ENCODE measurements around the gene ZNF526. TPM values are rescaled to one million over a fixed set of nuclear protein-coding genes. Genes with fewer than 3 reads are reported as not detected.

ZNF526 gene
- total RNA-seq, 1 experiment from 2014 or later = 13.1 TPM

GRCh38 chr19:42197375-42197817, 22.7 kb upstream of the ZNF526 start:
- TF ChIP-seq SP1 (IDR thresholded peaks at IDR 0.05; ENCODE audit: low read depth) (no peak), YY1 (IDR thresholded peaks at IDR 0.05; ENCODE audit: extremely low read depth, insufficient replicate concordance, low read depth, low read length) (no peak), ZNF274 (IDR thresholded peaks at IDR 0.05; ENCODE audit: low read depth, low read length) (no peak)
- DNase-seq (ENCODE audit: low read depth, low spot score) (no peak), ATAC-seq (no peak)
- Histone ChIP-seq H3K79me2 (ENCODE audit: insufficient read depth, low read length) (peaks cover 32% of the 10 kb centered on the region; the same call in 1 of the 2 replicates), H3K9me3 (ENCODE audit: control insufficient read depth in 1 of 2, insufficient read depth in 1 of 2, low read depth in 1 of 2, low read length in 2 of 2) (no peaks in the 10 kb centered on the region; a peak in 1 of 4 replicates), H4K20me1 (ENCODE audit: insufficient read depth) (0 out of 2 replicates have a peak, but pooled peaks cover 6% of the 10 kb centered on the region), H3K4me1 (ENCODE audit: control insufficient read depth in 1 of 2, insufficient read depth in 2 of 2, low read length in 2 of 2) (peaks cover 2 to 48% of the 10 kb centered on the region in 2 experiments; a peak in 3 of 4 replicates), H3K27me3 (ENCODE audit: insufficient read depth, low read length) (no peaks in the 10 kb centered on the region), H2AFZ (ENCODE audit: low read depth, low read length, poor library complexity, severe bottlenecking) (no peak overlapping the region), H3K9ac (ENCODE audit: low read length) (no peak overlapping the region), H3K9me2 (ENCODE audit: insufficient read depth) (no peaks in the 10 kb centered on the region), H3K4me2 (ENCODE audit: low read length) (peak overlapping the region; percentile 23; the same call in 1 of the 2 replicates), H3K36me3 (ENCODE audit: control insufficient read depth in 1 of 2, insufficient read depth in 2 of 2, low read length in 2 of 2) (peaks cover 6 to 30% of the 10 kb centered on the region in 2 experiments; a peak in 3 of 4 replicates), H3K4me3 (replicated peaks in 1 of 2; ENCODE audit: low read depth in 1 of 2, low read length in 2 of 2) (no peak overlapping the region), H3K27ac (ENCODE audit: low read depth, low read length) (no peak overlapping the region)
- no TSS peak for BruUV-seq (replicated peaks)
- ChIA-PET POLR2A (no interaction called here), CTCF (no interaction called here), RAD21 (ENCODE audit: low non-redundant PET in 1 of 2, low total read pairs in 2 of 2, uncharacterized antibody in 2 of 2, unreplicated experiment in 2 of 2) (no interaction called here)
- intact Hi-C loops (cut with micrococcal nuclease) = no loop called here

GRCh38 chr19:42198676-42199439, 21.3 kb upstream of the ZNF526 start:
- intact Hi-C loops (cut with micrococcal nuclease) = no loop called here
- H2AFZ ChIP-seq (ENCODE audit: low read depth, low read length, poor library complexity, severe bottlenecking) = no peak overlapping the region
- ChIA-PET CTCF (no interaction called here), RAD21 (ENCODE audit: low non-redundant PET in 1 of 2, low total read pairs in 2 of 2, uncharacterized antibody in 2 of 2, unreplicated experiment in 2 of 2) (no interaction called here), POLR2A (no interaction called here)
- no peak for ATAC-seq
- H3K36me3 ChIP-seq (ENCODE audit: control insufficient read depth in 1 of 2, insufficient read depth in 2 of 2, low read length in 2 of 2) = peaks cover 16 to 41% of the 10 kb centered on the region in 2 experiments; a peak in 3 of 4 replicates
- no peak overlapping the region for H3K4me3 ChIP-seq (replicated peaks in 1 of 2; ENCODE audit: low read depth in 1 of 2, low read length in 2 of 2)
- no TSS peak for BruUV-seq (replicated peaks)
- no peak overlapping the region for H3K4me2 ChIP-seq (ENCODE audit: low read length)
- peaks cover 46% of the 10 kb centered on the region for H3K79me2 ChIP-seq (ENCODE audit: insufficient read depth, low read length)
- no peaks in the 10 kb centered on the region for H3K9me2 ChIP-seq (ENCODE audit: insufficient read depth)
- no peaks in the 10 kb centered on the region for H3K27me3 ChIP-seq (ENCODE audit: insufficient read depth, low read length)
- DNase-seq (ENCODE audit: low read depth, low spot score) = no peak
- H3K4me1 ChIP-seq (ENCODE audit: control insufficient read depth in 1 of 2, insufficient read depth in 2 of 2, low read length in 2 of 2) = peaks cover 0 to 35% of the 10 kb centered on the region in 2 experiments; a peak in 2 of 4 replicates
- no peaks in the 10 kb centered on the region for H3K9me3 ChIP-seq (ENCODE audit: control insufficient read depth in 1 of 2, insufficient read depth in 1 of 2, low read depth in 1 of 2, low read length in 2 of 2)
- 0 out of 2 replicates have a peak, but pooled peaks cover 6% of the 10 kb centered on the region for H4K20me1 ChIP-seq (ENCODE audit: insufficient read depth)
- H3K27ac ChIP-seq (ENCODE audit: low read depth, low read length) = peak overlapping the region; percentile 15; the same call in 1 of the 2 replicates
- H3K9ac ChIP-seq (ENCODE audit: low read length) = no peak overlapping the region
- TF ChIP-seq YY1 (IDR thresholded peaks at IDR 0.05; ENCODE audit: extremely low read depth, insufficient replicate concordance, low read depth, low read length) (no peak), CTCF (IDR thresholded peaks at IDR 0.05 in 2 of 3, conservative IDR thresholded peaks at IDR 0.05 in 1 of 3; ENCODE audit: borderline replicate concordance in 1 of 3, insufficient read depth in 1 of 3, low read depth in 2 of 3, low read length in 2 of 3) (no peak), SRF (IDR thresholded peaks at IDR 0.05; ENCODE audit: low read depth) (no peak), SP1 (IDR thresholded peaks at IDR 0.05; ENCODE audit: low read depth) (no peak), EGR1 (IDR thresholded peaks at IDR 0.05; ENCODE audit: low read depth) (no peak), MAX (IDR thresholded peaks at IDR 0.05) (no peak), RAD21 (IDR thresholded peaks at IDR 0.05; ENCODE audit: low read depth) (no peak), ZNF274 (IDR thresholded peaks at IDR 0.05; ENCODE audit: low read depth, low read length) (no peak), CBX3 (IDR thresholded peaks at IDR 0.05; ENCODE audit: low read depth) (no peak), EZH2phosphoT487 (IDR thresholded peaks at IDR 0.05; ENCODE audit: borderline replicate concordance) (no peak), EZH2 (IDR thresholded peaks at IDR 0.05) (no peak), FOSL1 (IDR thresholded peaks at IDR 0.05; ENCODE audit: low read depth) (no peak), REST (IDR thresholded peaks at IDR 0.05; ENCODE audit: low read depth) (no peak)
